Upper lobe of right lung (tissue), 1 donor: ENCODE results near the gene PTP4A2. TPM values are rescaled to one million over a fixed set of nuclear protein-coding genes. Genes with fewer than 3 reads are reported as not detected.

Experiments used
- ATAC-seq: fragments of 200-7000 bp; cut with Tn5 transposase; one replicate; pipeline ENCODE4 v1.9.1; 2020; ENCODE audit warnings: mild to moderate bottlenecking, moderate library complexity
- DNase-seq: peaks from one replicate; pipeline ENCODE4 v3.0.0-alpha.2; 2020
- H3K27ac ChIP-seq: fragments of 200-600 bp; one replicate; pipeline ENCODE4 v1.8.0; 2022
- H3K27me3 ChIP-seq: fragments of 200-600 bp; one replicate; pipeline ENCODE4 v1.8.0; 2022; ENCODE audit warnings: mild to moderate bottlenecking
- H3K36me3 ChIP-seq: fragments of 200-600 bp; one replicate; pipeline ENCODE4 v1.8.0; 2022
- H3K4me1 ChIP-seq: fragments of 200-600 bp; one replicate; pipeline ENCODE4 v1.8.0; 2022
- H3K4me3 ChIP-seq: fragments of 200-600 bp; one replicate; pipeline ENCODE4 v1.8.0; 2022; ENCODE audit warnings: mild to moderate bottlenecking
- H3K9me3 ChIP-seq: fragments of 200-600 bp; one replicate; pipeline ENCODE4 v1.8.0; 2022
- intact Hi-C: fragments of 100-400 bp; cut with DNase I; formaldehyde crosslinking; loops from one replicate; pipeline ENCODE4 v1.11.0; 2022
- total RNA-seq: library from RNA; stranded (reverse); fragmentation: NEBNext Ultra II Directional; extraction: Animal tissue kit (Norgen Biotek cat#: 25700); gene quantifications from one replicate; pipeline ENCODE4 v1.2.1, GENCODE V29; 2021
- TF ChIP-seq, protein P1 (sequence below): fragments of 200-600 bp; IDR thresholded peaks from one replicate; pipeline ENCODE4 v1.8.0; 2022; ENCODE audit warnings: antibody characterized with exemption
- donor health status: DM: no; HTN: yes; CAD: no; lungs with severe emphysema.

PTP4A2 gene
- total RNA-seq, 1 donor from 2014 or later = 244 TPM

DNA sequence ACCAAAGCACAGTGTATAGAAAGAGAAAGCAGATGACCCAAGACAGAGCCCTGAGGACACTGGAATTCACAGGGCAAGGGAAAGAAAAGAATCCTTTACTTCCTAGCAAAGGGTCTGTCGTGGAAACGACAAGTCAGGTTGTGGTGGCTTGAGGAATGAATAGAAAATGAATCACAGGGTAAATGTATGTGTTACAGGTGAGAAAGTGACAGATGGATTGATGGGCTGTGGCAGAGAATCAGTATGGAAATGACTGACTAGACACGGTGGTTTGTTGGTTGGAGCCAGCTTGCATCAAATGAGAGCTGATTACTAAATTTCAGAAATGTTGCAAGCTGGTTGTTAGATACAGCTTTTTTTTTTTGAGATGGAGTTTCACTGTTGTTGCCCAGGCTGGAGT, 46.9 kb downstream of the PTP4A2 start:
- Histone ChIP-seq H3K4me1 (peaks cover 8% of the 10 kb centered on the region), H3K27ac (no peak overlapping the region), H3K9me3 (no peaks in the 10 kb centered on the region), H3K4me3 (no peak overlapping the region), H3K27me3 (no peaks in the 10 kb centered on the region), H3K36me3 (no peaks in the 10 kb centered on the region)
- TF ChIP-seq, protein P1, sequence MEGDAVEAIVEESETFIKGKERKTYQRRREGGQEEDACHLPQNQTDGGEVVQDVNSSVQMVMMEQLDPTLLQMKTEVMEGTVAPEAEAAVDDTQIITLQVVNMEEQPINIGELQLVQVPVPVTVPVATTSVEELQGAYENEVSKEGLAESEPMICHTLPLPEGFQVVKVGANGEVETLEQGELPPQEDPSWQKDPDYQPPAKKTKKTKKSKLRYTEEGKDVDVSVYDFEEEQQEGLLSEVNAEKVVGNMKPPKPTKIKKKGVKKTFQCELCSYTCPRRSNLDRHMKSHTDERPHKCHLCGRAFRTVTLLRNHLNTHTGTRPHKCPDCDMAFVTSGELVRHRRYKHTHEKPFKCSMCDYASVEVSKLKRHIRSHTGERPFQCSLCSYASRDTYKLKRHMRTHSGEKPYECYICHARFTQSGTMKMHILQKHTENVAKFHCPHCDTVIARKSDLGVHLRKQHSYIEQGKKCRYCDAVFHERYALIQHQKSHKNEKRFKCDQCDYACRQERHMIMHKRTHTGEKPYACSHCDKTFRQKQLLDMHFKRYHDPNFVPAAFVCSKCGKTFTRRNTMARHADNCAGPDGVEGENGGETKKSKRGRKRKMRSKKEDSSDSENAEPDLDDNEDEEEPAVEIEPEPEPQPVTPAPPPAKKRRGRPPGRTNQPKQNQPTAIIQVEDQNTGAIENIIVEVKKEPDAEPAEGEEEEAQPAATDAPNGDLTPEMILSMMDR = no peak
- ATAC-seq (no peak), DNase-seq (no peak)
- intact Hi-C loops = no loop called here

GRCh38 chr1:31888291-31888690, 49.9 kb downstream of the PTP4A2 start:
- no peak for ATAC-seq
- Histone ChIP-seq H3K9me3 (no peaks in the 10 kb centered on the region), H3K36me3 (no peaks in the 10 kb centered on the region), H3K4me1 (peaks cover 8% of the 10 kb centered on the region), H3K4me3 (no peak overlapping the region), H3K27me3 (no peaks in the 10 kb centered on the region), H3K27ac (no peak overlapping the region)
- intact Hi-C loops = no loop called here
- TF ChIP-seq, protein P1 = no peak
- DNase-seq = no peak

GRCh38 chr1:31886866-31887265, 51.3 kb downstream of the PTP4A2 start:
- no peaks in the 10 kb centered on the region for H3K9me3 ChIP-seq
- ATAC-seq (peak; percentile 45), DNase-seq (no peak)
- no peaks in the 10 kb centered on the region for H3K27me3 ChIP-seq
- intact Hi-C loops = no loop called here
- H3K4me1 ChIP-seq = peaks cover 8% of the 10 kb centered on the region
- TF ChIP-seq, protein P1 = no peak
- no peaks in the 10 kb centered on the region for H3K36me3 ChIP-seq
- H3K4me3 ChIP-seq = no peak overlapping the region
- no peak overlapping the region for H3K27ac ChIP-seq

DNA sequence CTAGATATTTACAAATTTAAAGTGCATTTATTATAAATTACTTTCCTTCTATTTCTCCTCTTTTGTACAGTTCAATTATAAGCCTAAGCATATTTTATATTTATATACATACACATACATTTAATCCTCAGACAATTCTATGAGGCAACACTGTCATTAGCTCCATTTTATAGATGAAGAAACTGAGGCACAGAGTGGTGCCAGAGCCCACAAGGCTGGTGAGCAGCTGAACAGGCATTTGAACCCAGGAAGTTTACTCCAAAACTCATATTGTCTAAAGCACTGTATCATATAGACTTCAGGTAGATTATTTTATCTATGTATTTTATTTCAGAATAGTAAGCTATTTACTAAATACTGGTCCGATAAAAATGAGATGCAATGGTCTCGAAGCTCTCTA, 52.3 kb downstream of the PTP4A2 start:
- no peak overlapping the region for H3K27ac ChIP-seq
- TF ChIP-seq, protein P1 = no peak
- H3K4me1 ChIP-seq = peaks cover 8% of the 10 kb centered on the region
- no peaks in the 10 kb centered on the region for H3K9me3 ChIP-seq
- no peak overlapping the region for H3K4me3 ChIP-seq
- H3K27me3 ChIP-seq = no peaks in the 10 kb centered on the region
- intact Hi-C loops = no loop called here
- ATAC-seq (no peak), DNase-seq (no peak)
- H3K36me3 ChIP-seq = no peaks in the 10 kb centered on the region

- H3K4me3 ChIP-seq = no peak overlapping the region
- H3K9me3 ChIP-seq = no peaks in the 10 kb centered on the region
- no peaks in the 10 kb centered on the region for H3K27me3 ChIP-seq
- no peaks in the 10 kb centered on the region for H3K36me3 ChIP-seq
- H3K27ac ChIP-seq = no peak overlapping the region
- ATAC-seq (no peak), DNase-seq (no peak)
- TF ChIP-seq, protein P1 = no peak
- no peaks in the 10 kb centered on the region for H3K4me1 ChIP-seq
- intact Hi-C loops = no loop called here
Measured at GRCh38 chr1:31883357-31883942, 54.7 kb downstream of the PTP4A2 start.

DNA sequence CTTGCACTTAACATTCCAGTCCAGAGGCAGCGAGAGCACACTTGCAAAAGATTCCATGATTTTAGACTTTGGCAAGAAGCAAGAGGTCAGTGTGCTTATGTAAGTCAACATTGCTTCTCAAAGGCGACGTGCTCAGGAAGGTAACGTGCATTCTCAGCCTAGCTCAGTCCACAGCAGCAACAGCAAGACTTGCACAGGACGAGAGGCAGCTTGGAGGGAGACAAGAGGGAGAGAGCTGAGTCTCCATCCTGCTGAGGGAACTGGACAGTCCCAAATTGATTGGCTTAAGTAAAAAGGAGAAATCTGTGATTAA, 56.5 kb downstream of the PTP4A2 start:
- DNase-seq = no peak
- Histone ChIP-seq H3K9me3 (no peaks in the 10 kb centered on the region), H3K27me3 (no peaks in the 10 kb centered on the region), H3K4me1 (no peaks in the 10 kb centered on the region), H3K36me3 (no peaks in the 10 kb centered on the region), H3K4me3 (no peak overlapping the region), H3K27ac (no peak overlapping the region)
- peak; percentile 84 for ATAC-seq
- intact Hi-C loops = no loop called here
- TF ChIP-seq, protein P1 = no peak
